Activated CD8-positive, alpha-beta memory T cell treated with anti-CD3 and anti-CD28 coated beads, Interleukin-2, amount 50 U/mL, for 48 hours (primary cell): ENCODE measurements around the gene STAC3.

ENCODE experiments used
- DNase-seq: peaks from one replicate; pipeline ENCODE4 v3.0.0-alpha.2; 2020

The STAC3 gene

DNA sequence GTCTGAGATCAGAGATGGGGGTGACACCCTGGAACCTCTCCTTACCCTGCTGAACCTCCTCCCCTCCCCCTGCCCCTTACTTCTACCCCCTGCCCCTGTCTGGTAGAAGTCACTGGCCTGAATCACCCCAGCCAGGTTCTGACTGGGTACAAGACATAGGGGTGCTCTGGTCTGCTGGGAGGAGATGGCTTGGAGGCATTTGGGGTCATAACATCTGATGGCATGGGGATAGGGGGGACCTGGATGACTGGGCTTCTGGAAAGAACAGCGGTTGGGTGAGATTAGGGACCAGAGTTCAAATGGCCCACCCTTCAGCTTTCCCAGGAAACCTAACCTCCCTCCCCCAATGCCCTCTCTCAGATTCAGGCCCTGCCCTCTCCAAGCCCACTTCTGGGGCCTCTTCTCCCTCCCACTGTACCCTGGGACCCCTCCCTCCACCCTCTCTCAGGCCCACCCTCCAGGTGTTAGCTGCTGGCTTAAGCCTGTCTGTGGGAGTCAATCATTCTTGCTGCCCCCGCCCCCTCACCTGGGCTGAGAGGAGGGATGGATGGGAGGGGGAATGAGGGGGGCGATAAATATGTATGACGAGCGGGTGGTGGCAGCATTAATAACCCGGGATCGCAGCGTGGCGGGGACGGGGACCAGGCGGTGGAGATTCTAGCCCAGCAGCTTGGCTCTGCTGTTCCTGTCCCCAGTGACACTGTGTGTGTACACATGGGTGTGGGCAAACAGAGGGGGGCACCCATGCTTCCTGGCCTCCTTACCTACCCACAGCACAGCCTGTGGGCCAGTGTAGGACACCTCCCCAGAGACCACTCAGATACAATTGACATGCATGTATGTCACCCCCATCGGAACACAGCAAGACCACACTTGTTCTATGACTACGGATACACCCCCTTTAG, 28.4 kb downstream of the STAC3 start:
- no peak for DNase-seq

DNA sequence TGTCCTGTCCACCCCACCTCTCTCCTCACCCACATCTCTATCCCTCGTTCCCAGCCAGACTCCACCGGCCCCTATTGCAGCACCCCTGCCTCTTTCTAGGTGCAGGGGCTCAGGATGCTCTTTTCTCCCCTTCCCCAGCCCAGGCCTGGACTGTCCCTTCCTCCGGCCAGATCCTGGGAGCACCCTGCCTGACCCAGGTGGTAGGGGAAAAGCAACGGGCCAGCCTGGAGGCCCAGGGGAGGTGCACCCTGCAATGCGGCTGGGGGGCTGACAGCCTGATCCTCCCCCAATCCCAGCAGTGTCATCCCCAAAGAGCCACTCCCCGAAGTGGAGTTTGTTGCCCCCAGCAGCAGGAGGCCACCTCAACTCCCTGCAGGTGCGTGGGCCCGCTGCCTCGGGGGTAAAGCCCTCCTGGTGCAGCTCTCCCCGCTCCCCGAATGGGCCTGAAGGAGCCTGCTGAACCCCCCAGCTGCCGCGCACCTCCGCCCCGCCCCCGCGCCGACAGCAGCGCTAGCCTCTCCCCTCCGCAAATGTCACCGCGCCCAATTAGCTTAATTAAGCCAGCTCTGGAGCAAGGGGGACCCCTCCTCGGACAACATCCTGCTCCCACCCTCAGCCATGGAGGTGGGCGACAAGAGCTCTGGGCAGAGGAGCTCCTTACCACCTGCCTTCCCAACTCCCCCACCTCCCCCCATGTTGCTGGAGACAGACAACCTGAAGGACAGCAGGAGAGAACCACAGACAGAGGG, 29.6 kb downstream of the STAC3 start:
- no peak for DNase-seq

DNA sequence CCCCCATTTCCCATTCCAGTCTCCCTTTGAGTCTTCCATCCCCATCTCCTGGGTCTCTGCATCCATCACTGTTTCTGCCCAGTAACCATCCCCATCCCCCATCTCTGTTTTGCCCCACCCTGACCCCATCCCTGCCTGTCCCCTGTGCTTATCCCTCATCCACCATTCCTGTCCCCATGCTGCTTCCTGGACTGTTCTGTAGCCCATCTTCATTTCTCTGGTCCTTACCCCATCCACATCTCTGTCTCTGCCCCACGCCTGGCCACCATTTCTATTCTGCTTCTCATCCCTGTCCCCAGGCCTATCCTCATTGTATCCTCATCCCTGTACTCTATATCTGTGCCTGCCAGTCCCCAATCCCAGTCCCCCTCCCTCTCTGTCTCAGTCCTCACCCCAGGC, 30.2 kb downstream of the STAC3 start:
- no peak for DNase-seq

DNA sequence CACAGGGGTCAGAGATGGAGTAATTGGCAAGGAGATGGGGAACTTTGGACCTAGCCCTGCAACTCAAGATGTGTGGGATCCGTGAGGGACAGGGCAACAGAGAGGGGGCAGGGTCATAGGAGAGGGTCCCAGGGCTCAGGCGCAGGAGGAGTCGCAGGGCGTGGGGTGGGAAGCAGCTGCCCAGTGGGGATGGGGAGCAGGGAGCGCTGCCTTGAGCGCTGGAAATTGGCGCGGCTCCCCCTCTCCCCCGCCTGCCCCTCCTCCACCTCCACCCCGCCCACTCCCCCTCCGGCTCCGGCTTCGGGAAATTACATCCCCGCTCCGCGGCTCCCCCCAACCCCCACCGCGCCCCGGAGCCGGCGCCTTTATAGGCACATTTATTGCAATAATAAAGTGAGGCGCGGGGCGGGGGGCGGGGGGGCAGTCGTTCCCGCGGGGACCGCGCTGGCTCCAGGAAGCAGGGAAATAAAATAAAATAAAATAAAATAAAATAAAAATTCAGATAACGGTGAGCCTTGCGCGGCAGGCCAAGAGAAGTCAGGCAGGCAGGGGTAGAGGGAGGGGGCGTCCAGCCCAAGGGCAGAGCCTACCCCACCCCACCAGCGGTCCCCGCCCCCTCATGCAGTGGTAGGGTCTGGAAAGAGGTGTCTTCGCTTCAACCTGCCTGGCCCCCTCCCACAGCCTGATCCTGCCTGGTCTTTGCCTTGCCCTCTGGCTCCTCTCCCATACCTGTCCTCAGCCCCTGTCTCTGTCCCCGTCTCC, 30.8 kb downstream of the STAC3 start:
- DNase-seq, result no peak

DNA sequence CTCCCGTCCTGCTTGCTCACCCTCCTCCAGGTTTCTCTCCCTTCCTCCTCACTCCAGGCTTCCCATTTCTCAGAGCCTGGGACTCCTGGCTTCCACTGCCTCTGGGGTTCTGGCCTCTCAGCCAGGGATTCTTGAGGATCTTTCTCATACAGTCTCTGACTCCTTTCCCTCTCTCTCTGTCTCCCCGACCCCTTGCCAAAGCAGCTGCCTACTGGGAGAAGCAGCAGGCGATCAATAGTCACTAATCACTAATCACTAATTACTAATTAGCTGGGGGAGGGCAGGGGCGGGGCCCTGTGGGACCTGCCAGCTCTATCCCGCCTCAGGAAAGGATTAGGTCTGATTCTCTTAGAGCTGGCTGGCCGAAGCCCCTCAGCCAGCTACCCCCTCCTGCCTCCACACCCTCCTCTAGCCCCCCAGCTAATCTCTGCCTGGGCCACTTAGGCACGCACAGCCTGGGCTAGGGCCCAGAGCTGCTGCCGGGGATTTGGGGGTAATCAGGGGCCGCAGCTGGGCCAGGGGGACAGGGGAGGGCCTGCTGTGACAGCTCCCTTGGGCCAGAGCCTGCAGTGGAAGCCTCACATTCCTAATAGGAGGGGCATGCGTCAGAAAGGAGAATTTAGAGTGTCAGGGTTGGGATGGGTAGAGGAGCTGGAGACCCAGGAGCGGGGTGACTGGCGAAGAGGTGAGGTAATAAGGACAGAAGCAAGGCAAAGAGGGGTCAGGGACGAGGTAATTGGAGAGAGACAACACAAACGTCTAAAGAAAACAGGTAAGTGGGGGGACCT, 31.6 kb downstream of the STAC3 start:
- DNase-seq, result no peak

DNA sequence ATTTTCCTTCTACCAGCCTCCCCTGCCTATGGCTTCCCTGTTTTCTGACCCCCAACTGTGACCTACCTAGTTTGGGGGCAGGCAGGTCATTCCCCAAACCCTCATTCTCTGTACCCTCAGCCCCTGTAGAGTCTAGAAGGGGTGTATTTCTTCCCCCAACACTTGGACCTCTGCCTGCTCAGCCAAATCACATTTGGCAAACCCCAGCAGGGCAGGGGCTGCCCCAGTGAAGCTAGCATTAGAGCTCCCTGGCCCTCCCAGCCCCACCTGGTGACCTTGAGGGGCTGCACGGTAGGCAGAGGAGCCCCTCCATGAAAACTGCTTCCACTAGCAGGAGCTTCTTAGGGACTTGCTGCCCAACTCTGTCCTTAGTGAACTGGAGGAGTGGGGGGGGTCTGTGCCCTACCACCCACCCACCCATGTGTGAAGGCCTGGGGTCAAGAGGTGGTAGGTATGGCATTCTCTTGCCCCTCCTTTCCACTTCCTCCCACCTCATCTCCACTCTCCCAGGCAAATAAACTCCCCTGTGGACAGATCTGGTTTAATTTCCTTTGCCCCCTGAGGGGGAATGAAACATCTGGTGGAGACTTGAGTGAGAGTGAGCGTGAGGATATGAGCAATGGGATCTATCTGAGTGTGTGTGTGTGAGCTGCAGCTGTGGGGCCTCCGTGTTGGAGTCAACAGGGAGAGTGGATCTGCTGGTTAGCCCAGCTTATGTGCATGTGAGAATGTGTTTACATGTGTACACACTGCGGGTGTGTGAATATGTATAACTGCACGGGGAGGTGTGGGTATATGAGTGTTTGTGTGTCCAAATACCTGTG, 32.7 kb downstream of the STAC3 start:
- no peak for DNase-seq

DNA sequence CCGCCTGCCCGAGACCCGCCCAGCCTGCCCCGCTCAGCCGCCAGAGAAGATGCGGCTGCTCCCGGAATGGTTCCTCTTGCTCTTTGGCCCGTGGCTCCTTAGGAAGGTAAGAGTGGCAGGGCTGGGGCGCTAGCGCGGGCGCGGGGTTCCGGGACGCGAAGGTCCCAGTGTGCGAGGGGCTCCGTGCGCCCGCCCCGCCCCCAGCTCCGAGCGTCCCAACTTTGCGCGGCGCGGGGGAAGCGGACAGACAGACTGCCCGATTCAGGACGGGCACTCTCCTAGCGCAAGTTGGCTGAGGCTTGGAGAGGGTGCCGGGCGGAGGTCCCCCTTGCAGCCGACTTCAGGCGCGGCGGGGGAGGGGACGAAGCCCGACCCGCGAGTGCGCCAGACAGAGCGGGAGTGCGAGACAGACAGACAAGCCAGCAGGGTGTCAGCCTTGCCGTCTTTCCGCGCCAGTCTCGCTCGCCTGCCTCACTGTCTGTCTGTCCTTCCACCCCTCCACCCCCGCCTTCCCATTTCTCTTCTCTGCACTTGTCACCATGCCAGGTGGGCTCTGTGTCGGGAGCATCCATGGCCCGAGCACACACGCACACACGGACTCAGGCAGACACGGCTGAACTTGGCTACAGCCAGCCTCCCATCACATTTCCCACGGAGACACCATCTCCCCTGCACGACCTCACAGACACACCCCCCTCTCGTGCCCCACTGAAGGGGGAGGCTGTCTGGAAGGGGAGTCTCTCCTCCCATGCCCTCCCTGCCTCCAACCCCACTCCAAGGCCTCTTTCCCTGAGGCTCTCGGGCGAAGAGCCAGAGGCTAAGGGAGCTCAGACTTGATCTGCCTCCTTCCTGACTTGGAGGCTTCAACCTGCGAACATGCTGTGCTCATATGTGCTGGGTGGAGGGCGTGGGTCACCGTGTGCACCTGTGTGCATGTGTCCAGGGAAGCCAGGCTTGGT, 33.8 kb downstream of the STAC3 start:
- no peak for DNase-seq

DNA sequence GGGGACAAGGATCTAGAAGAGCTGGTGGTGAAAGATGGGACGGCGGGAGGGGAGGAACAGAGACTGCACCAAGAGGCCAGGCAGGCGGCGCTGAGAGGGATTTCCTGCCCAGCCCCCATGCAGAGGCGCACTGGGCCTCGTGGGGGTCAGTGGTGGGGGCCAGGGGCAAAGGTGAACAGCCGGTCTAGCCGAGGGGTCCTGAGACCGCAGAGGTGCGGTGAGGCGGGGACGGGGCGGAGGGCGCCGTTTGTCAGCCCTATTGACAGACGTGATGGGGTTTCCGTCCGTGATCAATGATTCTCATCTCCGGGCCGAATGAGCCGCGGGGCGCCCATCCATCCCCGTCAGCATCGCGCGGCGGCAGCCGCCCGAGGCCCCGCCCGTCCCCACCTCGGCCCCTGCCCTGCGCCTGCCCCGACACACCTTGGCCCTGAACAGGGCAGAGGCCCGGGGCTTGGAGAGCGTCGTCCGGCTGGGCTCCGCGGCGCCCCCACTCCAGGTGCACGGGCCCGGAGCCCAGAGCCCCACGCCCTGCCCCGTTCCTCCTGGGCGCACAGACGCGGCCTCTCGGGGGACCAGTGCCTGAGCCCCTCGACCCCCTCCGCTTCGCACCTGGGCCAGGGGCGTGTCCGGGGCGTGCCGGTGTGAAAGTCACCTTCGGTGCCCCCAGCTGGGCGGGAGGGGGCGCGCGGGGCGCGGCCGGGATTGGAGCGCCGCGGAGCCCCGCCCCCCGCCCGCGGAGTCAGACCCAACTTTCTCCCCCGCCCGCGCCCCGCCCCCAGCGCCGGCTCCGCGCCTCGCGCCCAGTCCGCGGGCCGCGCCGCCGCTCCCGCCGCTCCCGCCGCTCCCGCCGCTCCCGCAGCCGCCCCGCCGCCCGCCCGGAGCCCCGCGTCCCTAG, 34.7 kb downstream of the STAC3 start, which contains the start of gene NXPH4:
NXPH4 (plus strand) TSS at position 781 of the 898 bp plus-strand sequence. CDS start 176 bp downstream, outside the sequence.
- peak; percentile 66 for DNase-seq

DNA sequence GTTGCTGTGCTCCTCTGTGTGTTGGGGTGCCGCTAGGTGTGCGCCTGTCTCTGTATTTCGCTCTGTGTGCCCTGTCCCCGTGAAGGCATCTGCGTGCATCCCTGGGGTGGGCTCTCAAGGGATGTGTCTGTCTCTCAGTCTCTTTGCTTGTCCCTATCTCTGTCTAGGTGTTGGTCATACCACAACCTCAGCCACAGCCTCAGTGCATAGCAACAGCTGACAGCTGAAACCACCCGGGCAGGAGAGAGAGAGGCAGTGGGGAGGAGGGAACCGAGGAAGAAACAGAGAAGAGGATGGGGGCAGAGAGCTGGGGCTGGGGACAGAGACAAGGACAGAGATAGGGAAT, 35.3 kb downstream of the STAC3 start:
- no peak for DNase-seq

DNA sequence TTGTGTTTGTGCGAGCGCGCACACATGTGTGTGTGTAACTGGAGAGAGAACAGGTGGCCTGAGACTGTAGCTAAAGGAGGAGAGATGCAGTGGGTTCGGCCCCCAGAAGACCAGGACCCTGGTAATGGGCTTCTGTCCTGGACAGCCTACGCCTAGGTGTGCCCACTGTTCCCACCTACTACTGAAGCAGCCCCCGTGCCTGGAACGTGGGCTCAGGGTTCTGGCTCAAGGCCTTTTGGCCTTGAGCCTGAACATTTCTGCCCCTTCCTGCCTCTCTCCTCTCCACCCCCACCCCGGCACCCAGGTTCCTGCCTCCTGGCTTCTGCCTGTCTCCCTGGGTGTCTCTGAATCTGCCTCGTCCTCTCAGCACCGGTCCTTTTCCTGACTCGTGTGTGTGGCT, 35.9 kb downstream of the STAC3 start:
- no peak for DNase-seq

DNA sequence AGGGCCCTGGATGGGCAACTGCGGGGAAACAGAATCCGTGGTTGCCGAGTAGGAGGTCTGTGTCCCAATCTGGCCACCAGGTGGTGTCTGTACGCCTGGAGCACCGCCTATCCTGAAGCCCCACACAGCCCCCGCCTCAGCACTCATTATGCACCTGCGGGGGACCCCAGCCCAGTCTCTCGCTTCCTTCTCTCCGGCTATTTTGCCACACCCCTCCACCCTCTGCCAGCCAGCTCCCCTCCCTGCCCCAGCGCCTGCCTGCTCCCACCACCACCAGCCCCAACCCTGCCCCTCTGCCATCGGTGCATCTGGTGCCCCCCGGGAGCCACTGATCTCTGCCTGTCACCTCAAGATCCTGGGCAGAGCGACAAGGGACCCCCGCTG, 36.6 kb downstream of the STAC3 start:
- peak; percentile 83 for DNase-seq

DNA sequence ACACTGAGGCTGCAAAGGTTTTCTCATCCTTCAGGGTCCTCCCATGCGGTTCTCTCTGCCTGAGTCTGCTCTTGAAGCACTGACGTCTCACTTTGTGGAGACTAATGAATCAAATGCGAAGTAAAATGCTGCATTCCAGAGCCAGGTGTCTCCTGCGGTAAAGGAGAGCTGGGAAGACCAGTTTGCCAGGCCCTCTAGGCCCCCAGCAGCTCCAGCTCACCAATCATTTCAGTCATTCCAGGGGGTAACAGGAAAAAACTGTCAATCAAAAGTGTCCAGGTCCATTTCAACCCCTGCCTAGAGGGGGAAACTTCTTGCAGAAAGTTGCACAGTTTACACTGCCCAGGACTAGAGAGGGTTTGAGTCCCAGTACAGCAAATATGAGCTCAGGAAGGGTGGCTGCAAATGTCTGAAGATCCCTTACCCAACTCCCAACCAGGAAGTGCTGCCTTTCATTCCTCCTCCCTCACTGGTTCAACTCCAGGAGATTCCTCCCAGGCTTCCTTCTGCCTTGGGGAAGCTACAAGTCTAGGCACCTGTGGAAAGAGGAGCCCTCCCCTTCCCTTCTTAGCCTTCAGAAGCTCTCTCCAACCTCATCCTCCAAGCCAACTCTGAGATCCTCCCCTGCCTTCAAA, 37.1 kb downstream of the STAC3 start:
- no peak for DNase-seq

DNA sequence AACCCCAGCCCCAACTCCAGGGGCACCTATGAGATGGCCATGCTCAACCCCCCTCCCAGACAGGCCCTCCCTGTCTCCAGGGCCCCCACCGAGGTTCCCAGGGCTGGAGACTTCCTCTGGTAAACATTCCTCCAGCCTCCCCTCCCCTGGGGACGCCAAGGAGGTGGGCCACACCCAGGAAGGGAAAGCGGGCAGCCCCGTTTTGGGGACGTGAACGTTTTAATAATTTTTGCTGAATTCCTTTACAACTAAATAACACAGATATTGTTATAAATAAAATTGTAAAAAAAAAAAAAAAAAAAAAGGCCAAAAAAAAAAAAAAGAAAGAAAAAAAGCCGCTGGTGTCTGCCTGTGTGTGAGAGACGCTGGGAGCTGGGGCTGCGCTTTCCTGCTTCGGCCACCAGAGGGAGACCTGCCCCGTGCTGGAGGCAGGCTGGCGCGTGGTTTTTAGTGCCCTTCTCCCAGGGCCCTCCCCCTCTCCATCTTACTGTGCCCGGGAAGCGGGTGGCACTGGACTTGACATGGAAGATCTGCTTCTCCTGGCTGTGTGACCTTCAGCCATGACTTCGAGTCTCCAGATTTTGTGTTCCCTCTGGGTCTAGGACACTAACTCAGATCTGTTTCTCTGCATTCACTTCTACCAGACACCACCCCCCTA, 37.8 kb downstream of the STAC3 start:
- peak; percentile 91 for DNase-seq

DNA sequence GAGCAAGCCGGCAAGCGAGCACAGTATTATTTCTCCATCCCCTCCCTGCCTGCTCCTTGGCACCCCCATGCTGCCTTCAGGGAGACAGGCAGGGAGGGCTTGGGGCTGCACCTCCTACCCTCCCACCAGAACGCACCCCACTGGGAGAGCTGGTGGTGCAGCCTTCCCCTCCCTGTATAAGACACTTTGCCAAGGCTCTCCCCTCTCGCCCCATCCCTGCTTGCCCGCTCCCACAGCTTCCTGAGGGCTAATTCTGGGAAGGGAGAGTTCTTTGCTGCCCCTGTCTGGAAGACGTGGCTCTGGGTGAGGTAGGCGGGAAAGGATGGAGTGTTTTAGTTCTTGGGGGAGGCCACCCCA, 38.3 kb downstream of the STAC3 start:
- no peak for DNase-seq

DNA sequence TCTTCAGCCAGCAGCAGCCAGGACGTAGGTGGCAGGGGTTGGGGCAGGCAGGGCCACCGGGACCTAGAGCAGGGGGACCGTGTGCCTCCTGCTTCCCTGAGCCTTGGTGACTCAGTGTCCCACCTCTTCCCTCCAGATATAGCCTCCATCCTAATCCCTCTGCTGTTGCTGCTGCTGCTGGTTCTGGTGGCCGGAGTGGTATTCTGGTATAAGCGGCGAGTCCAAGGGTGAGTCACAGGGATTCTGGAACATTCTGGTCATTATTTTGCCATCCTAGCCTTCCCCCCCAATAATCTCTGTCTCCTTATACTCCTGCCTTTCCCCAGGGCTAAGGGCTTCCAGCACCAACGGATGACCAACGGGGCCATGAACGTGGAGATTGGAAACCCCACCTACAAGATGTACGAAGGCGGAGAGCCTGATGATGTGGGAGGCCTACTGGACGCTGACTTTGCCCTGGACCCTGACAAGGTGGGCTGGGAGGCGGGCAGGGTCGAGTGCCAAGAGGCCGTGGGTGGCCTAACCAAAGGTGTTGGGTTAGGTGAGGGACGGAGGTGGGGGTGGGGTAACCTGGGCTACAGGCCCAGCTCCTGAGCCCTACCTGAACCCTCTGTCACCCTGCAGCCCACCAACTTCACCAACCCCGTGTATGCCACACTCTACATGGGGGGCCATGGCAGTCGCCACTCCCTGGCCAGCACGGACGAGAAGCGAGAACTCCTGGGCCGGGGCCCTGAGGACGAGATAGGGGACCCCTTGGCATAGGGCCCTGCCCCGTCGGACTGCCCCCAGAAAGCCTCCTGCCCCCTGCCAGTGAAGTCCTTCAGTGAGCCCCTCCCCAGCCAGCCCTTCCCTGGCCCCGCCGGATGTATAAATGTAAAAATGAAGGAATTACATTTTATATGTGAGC, 38.9 kb downstream of the STAC3 start:
- DNase-seq, result no peak

DNA sequence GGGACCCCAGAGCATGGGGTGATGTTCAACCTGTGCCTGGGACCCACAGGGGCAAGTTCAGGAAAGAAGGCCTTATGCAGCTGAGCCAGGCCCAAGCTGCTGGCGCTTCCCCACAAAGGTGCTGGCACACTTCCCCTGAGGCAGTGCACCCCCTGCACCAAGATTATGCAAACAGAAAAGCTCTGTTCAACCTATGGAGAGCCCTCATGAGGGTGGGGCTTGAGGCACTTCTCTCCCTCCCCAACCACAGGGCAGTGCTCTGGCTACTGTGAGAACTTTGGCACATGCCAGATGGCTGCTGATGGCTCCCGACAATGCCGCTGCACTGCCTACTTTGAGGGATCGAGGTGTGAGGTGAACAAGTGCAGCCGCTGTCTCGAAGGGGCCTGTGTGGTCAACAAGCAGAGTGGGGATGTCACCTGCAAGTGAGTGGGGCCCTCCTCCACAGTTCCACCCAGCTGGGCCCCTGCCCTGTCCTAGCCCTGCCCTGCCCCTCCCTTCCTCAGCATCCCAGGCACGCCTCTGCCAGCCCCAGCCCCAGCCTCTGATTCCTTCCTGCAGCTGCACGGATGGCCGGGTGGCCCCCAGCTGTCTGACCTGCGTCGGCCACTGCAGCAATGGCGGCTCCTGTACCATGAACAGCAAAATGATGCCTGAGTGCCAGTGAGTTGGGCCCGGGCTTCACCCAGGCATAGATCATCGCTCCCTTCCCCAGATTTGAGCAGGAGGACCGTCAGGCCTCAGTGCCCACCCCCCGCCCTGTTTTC, 39.9 kb downstream of the STAC3 start:
- no peak for DNase-seq

DNA sequence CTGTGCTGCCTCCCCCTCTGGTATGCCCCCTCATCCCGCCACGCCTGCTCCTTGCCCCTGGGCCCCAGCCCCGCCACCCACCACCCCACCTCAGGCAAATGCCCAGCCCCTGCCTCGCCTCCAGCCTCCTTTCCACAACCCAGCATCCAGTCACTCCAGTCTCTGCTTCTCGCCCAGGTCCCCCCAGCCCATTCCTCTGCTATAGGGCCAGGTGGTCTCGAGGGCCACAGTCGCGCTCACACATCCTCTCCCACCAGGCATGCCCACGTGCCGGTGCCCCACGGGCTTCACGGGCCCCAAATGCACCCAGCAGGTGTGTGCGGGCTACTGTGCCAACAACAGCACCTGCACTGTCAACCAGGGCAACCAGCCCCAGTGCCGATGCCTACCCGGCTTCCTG, 40.5 kb downstream of the STAC3 start:
- no peak for DNase-seq
